OCI-LY1 (cell line): ENCODE results near the gene LONRF2.

Experiments used
- H2AFZ ChIP-seq: fragments of 200-600 bp; sonication (generic), shearing (Covaris generic); 2 replicates; pipeline ENCODE4 v1.6.0; 2014; ENCODE audit warnings: antibody characterized with exemption, mild to moderate bottlenecking, low read length
- H3F3A ChIP-seq: fragments of 200-600 bp; sonication (generic), shearing (Covaris generic); 2 replicates; pipeline ENCODE4 v1.6.0; 2014; ENCODE audit warnings: mild to moderate bottlenecking, antibody characterized with exemption, low read length, moderate library complexity; ENCODE audit not compliant: insufficient read depth
- H3K27ac ChIP-seq: fragments of 200-600 bp; sonication (generic); 2 replicates; pipeline ENCODE4 v1.5.1; 2014; ENCODE audit warnings: low read length, mixed run types, mild to moderate bottlenecking, low read depth; ENCODE audit not compliant: poor library complexity, severe bottlenecking
- H3K27me3 ChIP-seq: fragments of 200-600 bp; sonication (generic); 2 replicates; pipeline ENCODE4 v1.6.0; 2014; ENCODE audit warnings: antibody characterized with exemption, mild to moderate bottlenecking, low read length, moderate library complexity; ENCODE audit not compliant: insufficient read depth
- H3K36me3 ChIP-seq: fragments of 200-600 bp; sonication (generic); 2 replicates; pipeline ENCODE4 v1.6.1; 2014; ENCODE audit warnings: mild to moderate bottlenecking, antibody characterized with exemption, low read length, moderate library complexity, mixed read lengths; ENCODE audit not compliant: insufficient read depth
- H3K4me1 ChIP-seq: fragments of 200-600 bp; sonication (generic); 2 replicates; pipeline ENCODE4 v1.5.1; 2014; ENCODE audit warnings: mild to moderate bottlenecking, low read length, moderate library complexity; ENCODE audit not compliant: insufficient read depth, severe bottlenecking
- H3K4me2 ChIP-seq: fragments of 200-600 bp; sonication (generic), shearing (Covaris generic); 2 replicates; pipeline ENCODE4 v1.6.1; 2014; ENCODE audit warnings: low read length
- H3K4me3 ChIP-seq: fragments of 200-600 bp; sonication (generic); 2 replicates; pipeline ENCODE4 v1.5.1; 2014; ENCODE audit warnings: low read length, low read depth, mild to moderate bottlenecking, mixed read lengths; ENCODE audit not compliant: poor library complexity, severe bottlenecking
- H3K79me2 ChIP-seq: fragments of 200-600 bp; shearing (Covaris generic); 2 replicates; pipeline ENCODE4 v1.6.1; 2016; ENCODE audit warnings: mixed run types, low read length, mixed read lengths; ENCODE audit not compliant: insufficient read depth
- H3K9ac ChIP-seq: fragments of 200-600 bp; sonication (generic), shearing (Covaris generic); 2 replicates; pipeline ENCODE4 v1.6.1; 2014; ENCODE audit warnings: mild to moderate bottlenecking, low read length, mixed read lengths
- H3K9me2 ChIP-seq: fragments of 200-600 bp; sonication (generic), shearing (Covaris generic); 2 replicates; pipeline ENCODE4 v1.6.1; 2014; ENCODE audit warnings: low read depth, mild to moderate bottlenecking, low read length, mixed read lengths
- H3K9me3 ChIP-seq: fragments of 200-600 bp; shearing (Covaris generic); 2 replicates; pipeline ENCODE4 v1.6.1; 2014; ENCODE audit warnings: low read length, mixed read lengths
- H4K20me1 ChIP-seq: fragments of 200-600 bp; sonication (generic), shearing (Covaris generic); 2 replicates; pipeline ENCODE4 v1.6.0; 2016; ENCODE audit warnings: mild to moderate bottlenecking, low read length; ENCODE audit not compliant: insufficient read depth
- CTCF ChIP-seq: fragments of 200-600 bp; sonication (generic), shearing (Covaris generic); IDR thresholded peaks from 2 replicates; pipeline ENCODE4 v1.5.1; 2017; ENCODE audit warnings: mild to moderate bottlenecking, antibody characterized with exemption, low read length, moderate library complexity, mixed read lengths
- EZH2 ChIP-seq: fragments of 200-600 bp; sonication (generic), shearing (Covaris generic); IDR thresholded peaks from 2 replicates; pipeline ENCODE4 v1.8.0; 2017; ENCODE audit warnings: borderline replicate concordance, mixed run types, mild to moderate bottlenecking, antibody characterized with exemption, low read length, moderate library complexity, mixed read lengths

Gene LONRF2

DNA sequence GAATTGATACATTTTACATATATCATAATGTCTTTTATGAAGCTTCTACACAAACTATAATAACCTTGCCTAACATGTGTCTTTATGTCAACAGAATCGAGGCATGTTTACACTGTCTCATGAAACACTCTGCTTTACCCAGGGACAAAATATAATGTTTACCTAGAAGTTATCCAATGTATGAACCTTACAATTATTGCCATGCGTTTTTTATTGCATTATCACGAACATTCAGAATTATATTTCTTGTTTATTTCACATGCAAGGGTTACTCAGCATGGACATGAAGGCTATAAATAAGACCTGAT is 19.8 kb downstream of the LONRF2 start:
- no peak overlapping the region for H3K4me3 ChIP-seq
- no peaks in the 10 kb centered on the region for H3K4me1 ChIP-seq
- no peaks in the 10 kb centered on the region for H3K36me3 ChIP-seq
- no peak overlapping the region for H3K9ac ChIP-seq
- TF ChIP-seq CTCF: no peak
- no peak for TF ChIP-seq EZH2
- H3K9me3 ChIP-seq: no peaks in the 10 kb centered on the region
- H2AFZ ChIP-seq: no peak overlapping the region
- H3K27ac ChIP-seq: no peak overlapping the region
- H3K4me2 ChIP-seq: no peak overlapping the region
- no peaks in the 10 kb centered on the region for H3F3A ChIP-seq
- no peaks in the 10 kb centered on the region for H3K9me2 ChIP-seq
- no peaks in the 10 kb centered on the region; the same call in 1 of the 2 replicates for H3K27me3 ChIP-seq
- H3K79me2 ChIP-seq: no peaks in the 10 kb centered on the region
- no peaks in the 10 kb centered on the region for H4K20me1 ChIP-seq

DNA sequence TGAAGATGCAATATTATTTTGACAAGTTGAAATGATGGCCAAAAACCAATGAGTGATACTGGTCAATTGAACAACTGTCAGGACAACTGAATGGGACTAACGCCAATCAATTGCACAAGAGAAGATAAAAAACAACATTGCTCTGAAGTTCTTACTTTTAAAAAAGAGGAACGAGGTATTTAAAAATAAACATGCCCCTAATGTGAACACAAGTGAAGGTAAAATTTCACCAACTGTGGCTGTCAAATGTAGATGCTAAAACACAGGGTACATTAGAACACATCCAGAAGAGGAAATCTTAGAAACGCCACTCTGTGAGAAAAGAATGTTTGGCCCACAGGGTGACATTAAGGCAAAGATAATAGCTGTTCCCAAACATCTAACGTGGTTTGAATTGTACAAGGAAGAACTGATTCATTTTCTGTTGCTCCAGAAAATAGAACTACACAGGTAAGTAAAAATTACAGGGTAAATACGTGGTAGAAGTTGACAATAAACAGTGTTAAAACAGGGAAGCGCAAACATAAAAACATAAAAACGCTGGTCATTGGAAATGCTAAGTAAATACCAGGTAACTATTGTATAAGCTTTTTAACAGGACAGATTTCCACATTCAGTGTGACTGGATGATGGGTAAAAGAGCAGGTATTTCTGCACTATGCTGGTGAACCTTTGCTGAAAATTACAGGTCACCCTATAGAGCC is 20.3 kb downstream of the LONRF2 start:
- Histone ChIP-seq H3K27ac (no peak overlapping the region), H3K9me3 (no peaks in the 10 kb centered on the region), H3K4me3 (no peak overlapping the region)

DNA sequence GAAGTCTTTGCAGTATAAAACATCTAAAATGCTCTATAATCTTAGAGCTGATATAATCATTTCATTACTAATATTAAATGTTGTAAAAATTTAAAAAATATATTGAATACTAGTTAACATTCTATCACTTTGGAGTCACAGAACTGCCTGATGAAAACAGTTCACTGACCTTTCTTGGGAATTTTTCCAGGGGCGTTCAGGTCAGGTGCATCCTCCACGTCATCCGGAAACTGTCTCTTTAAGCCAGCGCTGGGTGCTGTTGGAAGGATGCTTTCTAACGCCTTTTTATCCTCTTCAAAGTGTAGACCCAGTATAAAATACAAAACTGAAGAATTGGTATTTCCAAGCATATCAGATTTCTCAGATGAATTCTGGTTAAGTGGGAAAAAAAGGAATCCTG is 22.8 kb downstream of the LONRF2 start:
- Histone ChIP-seq H3K79me2 (no peaks in the 10 kb centered on the region), H3K4me2 (no peak overlapping the region), H3K27me3 (no peaks in the 10 kb centered on the region; the same call in 1 of the 2 replicates), H3K4me3 (no peak overlapping the region), H3K9me2 (no peaks in the 10 kb centered on the region), H3K4me1 (no peaks in the 10 kb centered on the region), H3F3A (no peaks in the 10 kb centered on the region), H3K27ac (no peak overlapping the region), H3K9ac (no peak overlapping the region), H3K36me3 (no peaks in the 10 kb centered on the region), H2AFZ (no peak overlapping the region), H4K20me1 (no peaks in the 10 kb centered on the region), H3K9me3 (no peaks in the 10 kb centered on the region)
- no peak for TF ChIP-seq CTCF
- no peak for TF ChIP-seq EZH2

More for the DNA sequence above, 20.3 kb downstream of the LONRF2 start:
- Histone ChIP-seq H3F3A (no peaks in the 10 kb centered on the region), H3K79me2 (no peaks in the 10 kb centered on the region), H3K9me2 (no peaks in the 10 kb centered on the region), H3K4me1 (no peaks in the 10 kb centered on the region), H3K36me3 (no peaks in the 10 kb centered on the region), H3K9ac (no peak overlapping the region), H2AFZ (no peak overlapping the region), H4K20me1 (no peaks in the 10 kb centered on the region), H3K4me2 (no peak overlapping the region), H3K27me3 (no peaks in the 10 kb centered on the region; the same call in 1 of the 2 replicates)
- no peak for TF ChIP-seq EZH2
- no peak for TF ChIP-seq CTCF
